Measurements from ENCODE around the gene APBB1IP.

DNA sequence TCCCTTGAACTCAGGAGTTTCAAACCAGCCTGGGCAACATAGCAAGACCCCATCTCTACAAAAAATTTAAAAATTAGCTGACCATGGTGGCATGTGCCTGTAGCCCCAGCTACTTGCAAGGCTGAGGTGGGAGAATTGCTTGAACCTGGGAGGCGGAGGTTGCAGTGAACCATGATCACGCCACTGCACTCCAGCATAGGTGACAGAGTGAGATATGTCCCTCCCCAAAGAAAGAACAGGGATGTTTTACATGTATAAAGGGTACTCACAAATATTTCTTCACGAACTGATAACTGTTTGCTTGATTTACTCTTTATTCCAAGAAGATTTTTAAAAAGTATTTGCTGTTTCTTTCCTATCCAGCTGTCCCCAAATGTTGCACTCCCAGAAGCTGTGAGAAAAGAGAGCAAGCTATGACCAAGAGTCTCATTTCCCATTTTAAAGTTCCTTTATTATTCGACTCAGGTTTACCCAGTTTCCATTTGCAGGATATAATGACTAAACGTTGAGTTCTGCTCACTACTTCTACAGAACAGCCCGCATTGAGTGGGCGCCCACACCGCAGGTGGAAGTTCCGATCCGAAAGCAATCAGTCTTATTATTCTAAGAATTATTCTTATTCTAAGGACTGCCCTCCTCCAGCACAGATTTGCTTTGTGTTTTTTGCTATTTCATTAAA lies 90.7 kb downstream of the APBB1IP start:
- TF ChIP-seq EZH2 (IDR thresholded peaks at IDR 0.05), result no peak
- TF ChIP-seq POLR2AphosphoS5 (IDR thresholded peaks at IDR 0.05; ENCODE audit: borderline replicate concordance, low read depth, low read length), result no peak
- TF ChIP-seq FOXP2 (optimal IDR thresholded peaks at IDR 0.05; ENCODE audit: control extremely low read depth, extremely low read length, insufficient read depth), result no peak

All from SK-N-MC (cell line).